Glomerular visceral epithelial cell (primary cell): ENCODE data around the gene FLG.
"Not testable (repeated sequence)": the region's sequence is repeated elsewhere in the genome, so short reads cannot be mapped to it uniquely, and the experiment has no call there.

Source experiments
- DNase-seq: peaks from one replicate; pipeline ENCODE4 v3.0.0-alpha.2; 2016; ENCODE audit errors: extremely low spot score

FLG gene

DNA sequence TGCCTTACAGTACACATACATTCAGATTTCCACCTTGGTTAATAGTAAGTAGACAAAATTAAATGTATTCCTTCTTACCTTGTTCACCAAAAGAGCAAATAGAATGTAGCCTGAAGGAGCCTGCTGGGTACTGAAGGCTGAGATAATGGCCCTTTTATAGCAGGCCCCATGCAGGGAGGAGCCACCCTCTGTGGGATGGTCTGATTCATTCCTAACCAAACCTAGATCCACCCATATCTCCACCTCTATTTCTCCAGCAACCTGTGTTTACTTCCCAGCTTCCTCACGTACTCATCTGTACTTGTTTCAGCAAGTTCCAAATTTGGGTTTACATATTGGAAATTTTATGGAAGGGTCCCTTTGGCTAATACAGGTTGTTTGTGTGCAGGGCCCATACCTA is at the start of gene FLG:
TSS of gene FLG (minus strand) at position 129 of the 400 bp plus-strand sequence. CDS start 9,783 bp downstream, outside the sequence.
- DNase-seq = peak; percentile 36

DNA sequence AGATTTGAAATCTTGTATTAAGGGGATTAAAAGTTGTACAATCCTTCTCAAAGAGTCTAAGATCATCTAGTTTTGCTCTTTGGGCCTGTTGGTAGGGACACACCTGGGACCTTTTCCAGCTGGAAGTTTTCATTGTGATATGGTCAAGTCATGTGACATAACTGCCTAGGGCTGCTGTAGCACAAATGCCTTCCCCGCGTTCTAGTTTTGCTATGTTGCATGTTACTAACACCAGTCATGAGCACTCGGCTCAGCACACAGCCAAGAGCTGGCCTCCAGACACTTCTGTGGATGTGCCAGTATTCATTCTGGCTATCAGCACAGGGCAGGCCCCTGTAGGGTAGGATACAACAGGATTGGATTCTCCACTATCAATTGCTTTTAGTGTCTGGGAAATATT is 49.4 kb upstream of the FLG start:
- no peak for DNase-seq

DNA sequence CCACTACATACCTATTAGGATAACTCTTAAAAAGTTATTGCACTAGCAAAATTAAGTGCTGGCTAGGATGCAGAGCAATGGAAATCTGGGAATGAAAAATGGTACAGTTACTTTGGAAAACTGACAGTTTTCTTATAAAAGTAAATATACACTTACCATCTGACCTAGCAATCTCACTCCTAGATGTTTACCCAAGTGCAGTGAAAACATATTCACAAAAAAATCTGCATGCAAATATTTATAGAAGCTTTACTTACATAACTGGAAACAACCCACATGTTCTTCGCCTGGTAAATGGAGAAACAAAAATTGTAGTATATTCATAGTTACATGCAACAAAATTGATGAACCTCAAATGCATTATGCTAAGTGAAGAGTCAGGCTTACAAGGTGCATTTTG is 47.6 kb upstream of the FLG start:
- no peak for DNase-seq

DNA sequence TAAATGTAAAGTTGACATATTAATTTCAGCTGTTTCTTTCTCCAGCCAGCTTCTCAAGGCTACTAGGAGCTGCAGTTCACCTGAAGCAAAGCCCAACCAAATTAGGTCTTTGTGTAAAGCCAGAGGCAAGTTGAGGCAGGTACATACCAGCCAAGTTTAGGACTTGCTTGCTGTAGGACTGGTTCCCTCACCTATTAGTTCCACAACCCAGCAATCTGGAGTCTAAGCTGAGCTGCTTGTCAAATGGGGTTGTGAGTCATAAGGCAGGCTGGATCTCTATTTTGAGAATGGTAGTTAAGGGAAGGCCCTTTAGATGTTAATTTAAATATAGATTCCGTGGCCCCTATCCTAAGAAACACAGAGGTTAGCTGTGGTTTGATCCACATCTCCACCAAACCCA is 42.4 kb upstream of the FLG start:
- no peak for DNase-seq

DNA sequence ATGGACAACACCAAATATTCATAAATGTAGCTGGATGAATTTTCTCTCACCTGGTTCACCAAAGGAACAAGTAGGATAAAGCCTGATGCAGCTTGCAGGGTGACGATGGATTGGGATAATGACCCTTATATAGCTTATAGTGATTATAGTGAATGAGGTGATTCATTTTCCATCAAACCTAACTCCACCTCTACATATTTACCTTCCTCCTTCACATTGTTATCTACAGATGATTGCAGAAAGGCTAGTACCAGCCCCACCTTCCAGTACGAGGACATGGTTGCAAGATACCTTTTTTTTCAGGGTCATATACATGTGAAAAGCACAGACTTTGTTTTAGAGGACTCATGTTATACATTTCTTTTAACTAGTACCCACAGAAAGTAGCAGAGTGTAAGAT is 34.9 kb upstream of the FLG start, which contains the start of gene FLG2:
TSS of gene FLG2 (minus strand) at position 101 of the 400 bp plus-strand sequence. CDS start 1,122 bp downstream, outside the sequence.
- no peak for DNase-seq

DNA sequence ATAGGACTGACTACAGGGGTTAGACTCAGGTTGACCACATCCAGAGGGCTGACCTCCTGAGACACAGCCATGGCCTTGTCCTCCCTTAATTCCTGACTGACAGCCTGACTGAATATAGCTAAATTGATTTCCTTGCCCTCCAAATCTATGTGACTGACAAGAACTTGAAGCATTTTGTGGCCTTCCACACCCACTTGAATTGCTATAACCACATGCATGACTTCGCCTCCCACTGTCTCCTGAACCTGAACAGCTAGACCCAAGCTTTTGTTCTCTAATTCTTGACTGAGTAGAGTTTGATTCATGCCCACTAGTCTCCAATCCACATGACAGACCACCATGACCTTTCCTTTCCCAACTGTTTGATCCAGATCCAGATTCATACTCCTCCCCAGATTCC is 31.7 kb upstream of the FLG start:
- no peak for DNase-seq

DNA sequence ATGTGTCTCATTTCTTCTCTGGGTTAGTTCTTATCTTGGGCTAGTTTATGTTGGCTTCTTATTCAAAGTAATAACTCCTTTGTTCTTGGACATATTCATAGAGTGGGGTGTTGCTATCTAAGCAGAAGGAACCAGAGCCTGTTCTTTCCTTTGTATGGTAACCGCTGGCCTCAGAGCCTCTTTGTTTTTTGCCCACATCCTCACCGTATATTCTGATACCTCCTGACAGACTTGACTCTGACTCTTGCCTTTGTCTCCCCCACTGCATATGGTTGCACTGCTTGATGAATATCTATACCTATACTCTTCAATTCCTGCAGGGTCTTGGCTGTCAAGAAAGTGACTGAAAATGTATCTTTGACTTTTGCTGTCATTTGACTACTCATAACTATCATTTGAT is 24.6 kb upstream of the FLG start:
- DNase-seq = no peak

DNA sequence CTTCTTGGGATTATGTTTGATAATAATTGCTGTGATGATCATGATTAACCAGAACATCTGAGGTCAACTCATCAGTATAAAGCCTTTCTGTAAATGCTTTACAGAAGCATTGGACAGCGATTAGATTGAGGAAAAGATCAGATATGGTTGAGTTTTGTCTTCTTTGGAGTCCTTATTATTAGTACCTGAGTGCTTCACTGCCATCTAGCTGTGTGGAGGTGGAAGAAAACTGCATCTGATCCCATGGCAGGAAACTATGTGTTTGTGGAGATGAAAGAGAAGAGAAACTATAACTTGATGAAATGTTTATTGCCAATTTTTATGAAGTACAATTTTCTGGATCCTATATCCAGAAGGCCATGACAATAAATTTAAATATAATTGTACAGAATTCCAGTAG is 23.4 kb upstream of the FLG start:
- DNase-seq = peak; percentile 23

DNA sequence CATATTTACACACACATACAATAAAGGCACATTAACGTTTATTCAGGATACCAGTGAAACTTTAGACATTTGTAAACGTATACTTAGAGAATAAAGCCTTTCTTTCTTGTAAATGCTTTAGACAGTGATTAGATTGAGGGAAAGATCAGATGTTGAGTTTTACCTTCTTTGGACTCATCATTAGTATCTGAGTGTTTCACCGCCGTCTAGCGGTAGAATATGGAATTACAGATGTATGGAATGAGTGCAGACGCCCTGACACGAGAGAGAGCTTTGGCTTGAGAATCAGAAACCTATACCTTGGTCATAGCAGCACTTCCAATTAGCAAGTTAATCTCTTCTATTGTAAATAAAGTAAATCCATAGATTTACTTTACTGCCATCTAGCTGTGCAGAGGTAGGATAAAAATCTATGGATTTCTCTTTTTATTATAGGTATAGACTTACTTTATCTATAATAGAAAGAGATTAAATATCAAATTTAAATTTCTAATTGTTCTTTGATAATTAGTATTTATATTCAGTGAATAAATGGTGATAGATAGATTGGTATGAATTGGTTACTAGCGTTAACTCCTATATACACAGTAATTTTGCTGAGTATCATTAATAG is 22.2 kb upstream of the FLG start:
- peak; percentile 78 for DNase-seq

DNA sequence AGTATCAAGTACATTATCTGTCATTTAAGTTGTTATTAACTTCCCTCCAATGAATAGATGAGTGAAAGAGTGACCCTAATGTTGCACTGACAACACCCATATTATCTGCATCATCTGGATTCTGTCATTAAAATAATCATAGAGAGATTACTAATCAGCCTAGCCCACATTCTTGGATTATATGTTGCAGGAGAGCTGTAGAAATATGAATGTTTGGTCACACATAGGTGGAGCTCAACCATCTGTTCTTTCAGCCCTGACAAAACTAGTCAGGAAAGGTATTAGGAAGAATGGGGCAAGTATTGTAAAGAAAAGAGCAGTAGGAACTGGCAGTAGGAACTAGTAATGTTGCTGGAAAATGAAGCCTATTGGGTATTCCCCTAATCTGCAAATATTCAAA is 19.4 kb upstream of the FLG start:
- no peak for DNase-seq

DNA sequence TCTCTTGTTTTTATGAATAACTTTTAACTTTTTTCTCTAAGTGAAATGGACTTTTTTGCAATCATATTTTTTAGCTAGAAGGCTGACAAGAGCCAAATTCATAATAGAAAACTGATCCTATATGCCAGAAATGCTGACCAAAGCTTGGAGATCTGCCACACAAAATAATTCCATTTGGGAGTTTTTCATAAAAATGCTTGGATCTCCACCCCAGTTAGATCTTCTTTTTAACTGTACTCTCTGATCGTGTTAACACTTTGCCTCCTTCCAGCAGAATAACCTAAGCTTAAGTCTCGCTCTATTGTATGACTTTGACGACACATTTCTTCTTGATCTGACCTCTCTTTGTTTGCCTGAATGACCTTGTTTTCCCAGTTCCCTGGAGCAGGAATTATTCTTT is 18.0 kb upstream of the FLG start:
- no peak for DNase-seq

DNA sequence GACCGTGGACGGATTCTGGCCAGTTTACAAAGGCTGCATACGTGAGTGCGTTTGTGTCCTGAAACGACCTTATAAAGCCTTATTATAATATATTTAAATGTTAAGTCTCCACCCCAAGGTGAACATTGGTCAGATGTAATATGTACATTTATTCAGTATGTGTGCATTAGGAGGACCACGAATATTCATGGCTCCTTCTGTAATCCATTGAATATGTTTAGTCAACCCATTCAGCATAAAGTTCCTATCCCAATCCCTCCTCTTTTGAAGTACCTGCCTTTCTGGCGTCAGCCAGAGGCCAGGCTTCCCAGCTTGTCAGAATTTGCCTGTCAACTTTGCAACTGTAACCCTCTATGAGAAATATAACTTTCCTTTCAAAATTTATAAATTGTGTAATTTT is 10.4 kb upstream of the FLG start:
- DNase-seq = no peak

DNA sequence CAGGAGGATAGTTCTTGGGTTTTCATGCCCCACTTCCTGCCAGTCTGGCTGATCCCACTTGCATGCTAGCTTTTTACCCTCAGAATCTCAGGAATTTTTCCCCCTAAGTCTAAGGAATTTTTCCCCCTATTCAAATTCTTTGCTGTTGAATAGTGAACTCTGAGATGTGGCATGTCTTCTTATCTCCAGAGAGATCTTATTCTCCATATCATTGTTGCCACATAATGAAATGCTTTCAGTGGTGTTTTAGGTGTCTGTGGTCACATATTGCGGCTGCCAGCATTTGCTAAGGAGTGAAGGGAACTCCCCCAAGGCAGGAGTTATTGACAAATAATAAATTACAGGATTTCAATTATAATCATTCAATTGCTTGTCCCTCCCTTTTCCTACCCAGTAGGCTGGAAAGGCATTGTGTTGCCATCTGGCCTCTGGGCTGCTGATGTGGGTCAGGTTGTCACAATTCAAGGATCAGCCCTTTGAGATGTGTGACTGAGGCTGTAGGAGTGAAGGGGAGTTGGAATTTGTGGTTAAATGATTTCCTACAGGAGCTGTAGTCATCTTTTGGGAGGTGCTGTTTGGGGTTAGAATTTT is 3.9 kb upstream of the FLG start:
- peak; percentile 88 for DNase-seq

DNA sequence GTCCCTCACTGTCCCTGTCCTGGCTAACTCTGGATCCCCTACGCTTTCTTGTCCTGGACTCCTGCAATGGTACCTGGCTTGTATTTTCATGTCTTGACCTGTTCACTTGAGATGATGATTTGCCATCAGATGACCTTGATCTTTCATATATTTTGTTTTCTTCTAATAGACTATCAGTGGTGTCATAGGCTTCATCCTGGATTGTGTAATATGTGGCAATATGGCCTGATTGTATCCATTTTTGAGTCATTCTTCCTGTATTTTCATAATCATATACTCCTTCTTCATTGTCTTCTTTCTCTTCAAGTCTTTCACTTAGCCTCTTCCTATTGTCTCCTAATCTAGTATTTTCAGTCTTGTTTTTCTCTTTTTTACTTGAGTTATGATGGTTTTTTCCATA is 11.1 kb downstream of the FLG start:
- no peak for DNase-seq

DNA sequence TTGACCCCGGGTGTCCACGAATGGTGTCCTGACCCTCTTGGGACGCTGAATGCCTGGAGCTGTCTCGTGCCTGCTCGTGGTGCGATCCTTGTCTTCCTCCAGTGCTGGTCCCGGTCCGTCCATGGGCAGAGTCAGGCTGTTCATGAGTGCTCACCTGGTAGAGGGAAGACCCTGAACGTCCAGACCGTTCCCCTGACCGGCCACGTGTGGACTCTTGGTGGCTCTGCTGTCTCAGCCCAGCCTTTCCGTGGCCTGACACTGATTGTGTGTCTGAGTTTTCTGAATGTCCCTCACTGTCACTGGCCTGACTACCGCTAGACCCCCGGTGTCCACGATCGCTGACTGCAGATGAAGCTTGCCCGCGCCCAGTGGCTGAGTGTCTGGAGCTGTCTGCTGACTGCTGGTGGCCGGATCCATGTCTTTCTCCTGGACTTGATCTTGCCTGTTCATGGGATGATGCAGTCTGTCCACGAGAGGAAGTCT is 11.7 kb downstream of the FLG start:
- no peak for DNase-seq

DNA sequence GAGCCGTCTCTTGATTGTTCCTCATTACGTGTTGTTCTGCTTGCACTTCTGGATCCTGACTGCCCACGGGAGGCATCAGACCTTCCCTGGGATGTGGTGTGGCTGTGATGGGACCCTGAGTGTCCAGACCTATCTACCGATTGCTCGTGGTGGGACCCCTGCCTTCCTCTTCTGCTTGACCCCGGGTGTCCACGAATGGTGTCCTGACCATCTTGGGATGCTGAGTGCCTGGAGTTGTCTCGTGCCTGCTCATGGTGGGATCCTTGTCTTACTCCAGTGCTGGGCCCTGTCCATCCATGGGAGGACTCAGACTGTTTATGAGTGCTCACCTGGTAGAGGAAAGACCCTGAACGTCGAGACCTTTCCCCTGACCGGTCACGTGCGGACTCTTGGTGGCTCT is 12.9 kb downstream of the FLG start:
- DNase-seq = not testable (repeated sequence)

DNA sequence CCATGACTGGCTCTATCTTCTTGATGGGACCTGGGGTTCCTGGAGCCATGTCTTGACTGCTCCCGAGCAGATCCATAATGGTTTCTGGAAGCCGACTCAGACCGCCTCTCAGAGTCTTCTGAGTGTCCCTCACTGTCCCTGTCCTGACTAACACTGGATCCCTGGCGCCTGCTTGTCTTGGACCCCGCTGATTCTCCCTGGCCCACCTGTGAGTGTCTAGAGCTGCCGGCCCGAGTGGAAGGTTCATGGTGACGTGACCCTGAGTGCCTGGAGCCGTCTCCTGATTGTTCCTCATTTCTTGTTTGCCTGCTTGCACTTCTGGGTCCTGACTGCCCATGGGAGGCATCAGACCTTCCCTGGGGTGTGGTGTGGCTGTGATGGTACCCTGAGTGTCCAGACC is 15.1 kb downstream of the FLG start:
- no peak for DNase-seq

DNA sequence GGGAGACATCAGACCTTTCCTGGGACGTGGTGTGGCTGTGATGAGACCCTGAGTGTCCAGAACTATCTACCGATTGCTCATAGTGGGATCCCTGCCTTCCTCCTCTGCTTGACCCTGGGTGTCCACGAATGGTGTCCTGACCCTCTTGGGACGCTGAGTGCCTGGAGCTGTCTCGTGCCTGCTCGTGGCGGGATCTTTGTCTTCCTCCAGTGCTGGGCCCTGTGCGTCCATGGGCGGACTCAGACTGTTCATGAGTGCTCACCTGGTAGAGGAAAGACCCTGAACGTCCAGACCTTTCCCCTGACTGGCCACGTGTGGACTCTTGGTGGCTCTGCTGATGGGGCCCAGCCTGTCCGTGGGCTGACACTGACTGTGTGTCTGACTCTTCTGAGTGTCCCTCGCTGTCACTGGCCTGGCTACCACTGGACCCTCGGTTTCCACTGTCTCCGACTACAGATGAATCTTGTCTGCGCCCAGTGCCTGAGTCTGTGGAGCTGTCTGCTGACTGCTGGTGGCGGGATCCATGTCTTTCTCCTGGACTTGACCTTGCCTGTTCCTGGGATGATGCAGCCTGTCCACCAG is 15.6 kb downstream of the FLG start:
- DNase-seq = not testable (repeated sequence)

DNA sequence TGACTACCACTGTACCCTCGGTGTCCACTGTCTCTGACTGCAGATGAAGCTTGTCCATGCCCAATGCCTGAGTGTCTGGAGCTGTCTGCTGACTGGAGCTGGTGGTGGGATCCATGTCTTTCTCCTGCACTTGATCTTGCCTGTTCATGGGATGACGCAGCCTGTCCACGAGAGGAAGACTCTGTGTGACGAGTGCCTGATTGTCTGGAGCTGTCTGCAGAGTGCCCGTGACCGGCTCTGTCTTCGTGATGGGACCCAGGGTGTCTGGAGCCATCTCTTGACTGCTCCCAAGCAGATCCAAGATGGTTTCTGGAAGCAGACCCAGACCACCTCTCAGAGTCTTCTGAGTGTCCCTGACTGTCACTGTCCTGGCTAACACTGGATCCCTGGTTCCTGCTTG is 16.3 kb downstream of the FLG start:
- not testable (repeated sequence) for DNase-seq

DNA sequence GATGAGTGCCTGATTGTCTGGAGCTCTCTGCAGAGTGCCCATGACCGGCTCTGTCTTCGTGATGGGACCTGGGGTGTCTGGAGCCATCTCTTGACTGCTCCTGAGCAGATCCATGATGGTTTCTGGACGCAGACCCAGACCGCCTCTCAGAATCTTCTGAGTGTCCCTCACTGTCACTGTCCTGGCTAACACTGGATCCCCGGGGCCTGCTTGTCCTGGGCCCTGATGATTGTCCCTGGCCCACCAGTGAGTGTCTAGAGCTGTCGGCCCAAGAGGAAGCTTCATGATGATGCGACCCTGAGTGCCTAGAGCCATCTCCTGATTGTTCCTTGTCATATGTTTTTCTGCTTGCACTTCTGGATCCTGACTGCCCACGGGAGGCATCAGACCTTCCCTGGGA is 17.1 kb downstream of the FLG start:
- DNase-seq = not testable (repeated sequence)

DNA sequence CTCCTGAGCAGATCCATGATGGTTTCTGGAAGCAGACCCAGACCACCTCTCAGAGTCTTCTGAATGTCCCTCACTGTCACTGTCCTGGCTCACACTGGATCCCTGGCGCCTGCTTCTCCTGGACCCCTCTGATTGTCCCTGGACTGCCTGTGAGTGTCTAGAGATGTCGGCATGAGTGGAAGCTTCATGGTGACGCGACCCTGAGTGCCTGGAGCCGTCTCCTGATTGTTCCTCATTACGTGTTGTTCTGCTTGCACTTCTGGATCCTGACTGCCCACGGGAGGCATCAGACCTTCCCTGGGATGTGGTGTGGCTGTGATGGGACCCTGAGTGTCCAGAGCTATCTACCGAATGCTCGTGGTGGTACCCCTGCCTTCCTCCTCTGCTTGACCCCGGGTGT is 18.9 kb downstream of the FLG start:
- DNase-seq = not testable (repeated sequence)

DNA sequence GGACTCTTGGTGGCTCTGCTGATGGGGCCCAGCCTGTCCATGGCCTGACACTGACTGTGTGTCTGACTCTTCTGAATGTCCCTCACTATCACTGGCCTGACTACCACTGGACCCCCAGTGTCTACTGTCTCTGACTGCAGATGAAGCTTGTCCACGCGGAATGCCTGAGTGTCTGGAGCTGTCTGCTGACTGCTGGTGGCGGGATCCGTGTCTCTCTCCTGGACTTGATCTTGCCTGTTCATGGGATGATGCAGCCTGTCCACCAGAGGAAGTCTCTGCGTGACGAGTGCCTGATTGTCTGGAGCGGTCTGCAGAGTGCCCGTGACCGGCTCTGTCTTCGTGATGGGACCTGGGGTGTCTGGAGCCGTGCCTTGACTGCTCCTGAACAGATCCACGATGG is 20.3 kb downstream of the FLG start:
- not testable (repeated sequence) for DNase-seq

DNA sequence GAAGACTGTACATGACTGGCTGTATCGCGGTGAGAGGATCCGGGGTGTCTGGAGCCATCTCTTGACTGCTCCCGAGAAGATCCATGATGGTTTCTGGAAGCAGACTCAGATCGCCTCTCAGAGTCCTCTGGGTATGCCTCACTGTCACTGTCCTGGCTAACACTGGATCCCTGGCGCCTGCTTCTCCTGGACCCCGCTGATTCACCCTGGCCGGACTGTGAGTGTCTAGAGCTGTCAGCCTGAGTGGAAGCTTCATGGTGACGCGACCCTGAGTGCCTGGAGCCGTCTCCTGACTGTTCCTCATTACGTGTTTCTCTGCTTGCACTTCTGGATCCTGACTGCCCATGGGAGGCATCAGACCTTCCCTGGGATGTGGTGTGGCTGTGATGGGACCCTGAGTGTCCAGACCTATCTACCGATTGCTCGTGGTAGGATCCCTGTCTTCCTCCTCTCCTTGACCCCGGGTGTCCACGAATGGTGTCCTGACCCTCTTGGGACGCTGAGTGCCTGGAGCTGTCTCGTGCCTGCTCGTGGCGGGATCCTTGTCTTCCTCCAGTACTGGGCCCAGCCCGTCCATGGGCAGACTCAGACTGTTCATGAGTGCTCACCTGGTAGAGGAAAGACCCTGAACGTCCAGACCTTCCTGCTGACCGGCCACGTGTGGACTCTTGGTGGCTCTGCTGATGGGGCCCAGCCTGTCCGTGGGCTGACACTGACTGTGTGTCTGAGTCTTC is 21.7 kb downstream of the FLG start:
- DNase-seq = not testable (repeated sequence)
